K562 (cell line): Measurements from ENCODE around the gene C6orf89. TPM values are rescaled to one million over a fixed set of nuclear protein-coding genes. Genes with fewer than 3 reads are reported as not detected.
A peak's percentile ranks its signal among the peaks of the same experiment; 100 is the strongest.

Source experiments
- ASH1L ChIP-seq: fragments of 450-650 bp; IDR thresholded peaks from 2 replicates; pipeline ENCODE4 v1.6.1; 2018; ENCODE audit warnings: borderline replicate concordance, mild to moderate bottlenecking, low read depth; ENCODE audit not compliant: partially characterized antibody
- C11orf30 ChIP-seq: fragments of 450-650 bp; IDR thresholded peaks from 2 replicates; pipeline ENCODE4 v1.6.1; 2016; ENCODE audit warnings: low read depth, mild to moderate bottlenecking
- CHD2 ChIP-seq: IDR thresholded peaks from 2 replicates; pipeline ENCODE4 v1.6.1; 2011; ENCODE audit warnings: low read depth, low read length
- DIDO1 ChIP-seq: fragments of 450-650 bp; IDR thresholded peaks from 2 replicates; pipeline ENCODE4 v1.6.1; 2016; ENCODE audit warnings: low read depth, missing biosample characterization, missing genetic modification characterization
- EHMT2 ChIP-seq: fragments of 450-650 bp; IDR thresholded peaks from 2 replicates; pipeline ENCODE4 v1.6.1; 2018; ENCODE audit warnings: antibody characterized with exemption
- JUND ChIP-seq, 2 experiments: IDR thresholded peaks; 2 replicates in 1 of 2; 3 replicates in 1 of 2; pipeline ENCODE4 v1.6.1; 2011; ENCODE audit warnings: borderline replicate concordance in 2 of 2, low read depth in 2 of 2, low read length in 2 of 2, improper control_type of control experiment in 1 of 2, missing biosample characterization in 1 of 2, missing genetic modification characterization in 1 of 2, missing genetic modification reagents in 1 of 2
- MEIS2 ChIP-seq: fragments of 450-650 bp; IDR thresholded peaks from 2 replicates; pipeline ENCODE4 v1.6.1; 2014; ENCODE audit warnings: mild to moderate bottlenecking; ENCODE audit not compliant: partially characterized antibody
- NBN ChIP-seq: fragments of 450-650 bp; IDR thresholded peaks from 2 replicates; pipeline ENCODE4 v1.6.1; 2016; ENCODE audit warnings: low read depth, mild to moderate bottlenecking
- PCBP1 ChIP-seq: fragments of 200-400 bp; formaldehyde crosslinking; IDR thresholded peaks from 2 replicates; pipeline ENCODE4 v1.6.1; 2018; ENCODE audit warnings: mild to moderate bottlenecking, low read depth, low read length; ENCODE audit not compliant: poor library complexity, severe bottlenecking
- POLR3G ChIP-seq: IDR thresholded peaks from 2 replicates; pipeline ENCODE4 v1.6.1; 2011; ENCODE audit not compliant: insufficient read length, insufficient replicate concordance; ENCODE audit errors: extremely low read depth
- RBM22 ChIP-seq: fragments of 200-400 bp; formaldehyde crosslinking; IDR thresholded peaks from 2 replicates; pipeline ENCODE4 v1.6.1; 2018; ENCODE audit warnings: low read length, low read depth; ENCODE audit not compliant: poor library complexity, severe bottlenecking
- ZNF121 ChIP-seq: sonication (generic); formaldehyde crosslinking; conservative IDR thresholded peaks from 2 replicates; pipeline ENCODE4 v1.8.0; 2022; ENCODE audit warnings: missing genetic modification reagents
- ZNF444 ChIP-seq: fragments of 250-450 bp; sonication (Bioruptor Pico); IDR thresholded peaks from 2 replicates; pipeline ENCODE4 v1.4.0; 2020; ENCODE audit warnings: mild to moderate bottlenecking, moderate library complexity
- polyA plus RNA-seq, 8 experiments: library from polyadenylated mRNA; depleted of rRNA in 4 of 8; stranded (reverse) in 5 of 8; unstranded in 3 of 8; fragments of >200 nt; fragmentation: Nextera tagmentation in 2 of 8; fragmentation: Illumina TruSeq in 1 of 8; extraction: Ambion mirVana in 2 of 8; extraction: Trizol in 1 of 8; gene quantifications; 2 replicates each; pipeline versions ENCODE4 v1.2.1 to v1.2.3, GENCODE V29; 2011 to 2014; ENCODE audit warnings: inconsistent platforms in 1 of 8, missing spikeins in 1 of 8
- total RNA-seq, 7 experiments: library from RNA; depleted of rRNA in 6 of 7; stranded (reverse); fragments of >200 nt in 6 of 7; fragmentation: Illumina TruSeq in 2 of 7; extraction: Trizol in 2 of 7; gene quantifications; 2 replicates each; pipeline versions ENCODE4 v1.2.1 to v1.2.3, GENCODE V29; 2011 to 2021; ENCODE audit warnings: low replicate concordance in 1 of 7
- TF ChIP-seq, protein P1 (sequence below): fragments of 250-450 bp; sonication (Bioruptor Pico); IDR thresholded peaks from 2 replicates; pipeline ENCODE4 v1.8.0; 2022; ENCODE audit warnings: moderate library complexity, mild to moderate bottlenecking, inconsistent platforms
- TF ChIP-seq, protein P2 (sequence below): fragments of 450-650 bp; IDR thresholded peaks from 2 replicates; pipeline ENCODE4 v1.6.1; 2016; ENCODE audit warnings: mild to moderate bottlenecking, moderate library complexity

C6orf89 gene
- total and polyA plus RNA-seq, 9 of the 15 experiments (the other 6 are each of a cell fraction or from before 2014, with no cell fraction given): 35.2 to 111 (median 58.5) TPM

DNA sequence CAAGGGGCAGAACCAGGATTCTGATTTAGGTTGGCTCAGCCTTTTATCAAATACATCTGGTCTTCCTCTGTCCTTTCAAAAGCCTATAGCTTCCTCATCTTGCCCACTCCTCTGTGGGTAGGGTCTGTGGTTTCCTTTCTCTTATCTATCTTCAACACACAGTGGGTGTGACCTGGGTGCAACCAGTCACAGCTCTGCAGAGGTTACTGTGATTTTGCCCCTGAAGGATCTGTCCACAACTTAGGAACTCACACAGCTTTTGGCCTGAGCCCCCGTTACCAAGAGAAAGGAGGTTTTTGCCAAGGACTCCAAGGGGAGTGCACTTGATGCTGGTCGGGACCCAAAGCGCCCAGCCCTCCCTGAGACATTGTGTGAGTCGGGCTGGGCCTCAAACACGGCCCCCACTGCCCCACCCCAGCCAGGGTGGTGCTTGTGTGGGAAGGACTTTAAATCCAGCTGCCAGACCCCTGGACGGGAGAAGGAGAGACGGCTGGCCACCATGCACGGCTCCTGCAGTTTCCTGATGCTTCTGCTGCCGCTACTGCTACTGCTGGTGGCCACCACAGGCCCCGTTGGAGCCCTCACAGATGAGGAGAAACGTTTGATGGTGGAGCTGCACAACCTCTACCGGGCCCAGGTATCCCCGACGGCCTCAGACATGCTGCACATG is 68.6 kb downstream of the C6orf89 start, which contains the start of gene PI16 (continued):
- no peak for TF ChIP-seq RBM22
- TF ChIP-seq ZNF121 (CRISPR knock-in tag): no peak
- peak; percentile 86 for TF ChIP-seq JUND (IDR thresholded peaks at IDR 0.05; ENCODE audit: borderline replicate concordance, low read depth, low read length)
- peak; percentile 79; the same call in 1 of the 3 replicates for TF ChIP-seq JUND (tag; IDR thresholded peaks at IDR 0.05; ENCODE audit: borderline replicate concordance, low read depth, low read length)
- no peak for TF ChIP-seq POLR3G
- no peak for TF ChIP-seq ASH1L
- no peak for TF ChIP-seq CHD2
- TF ChIP-seq, protein P1, sequence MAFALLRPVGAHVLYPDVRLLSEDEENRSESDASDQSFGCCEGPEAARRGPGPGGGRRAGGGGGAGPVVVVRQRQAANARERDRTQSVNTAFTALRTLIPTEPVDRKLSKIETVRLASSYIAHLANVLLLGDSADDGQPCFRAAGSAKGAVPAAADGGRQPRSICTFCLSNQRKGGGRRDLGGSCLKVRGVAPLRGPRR (CRISPR knock-in tag): no peak
- TF ChIP-seq EHMT2: no peak
- no peak for TF ChIP-seq ZNF444 (CRISPR knock-in tag)
- peak; percentile 21; the same call in 1 of the 2 replicates for TF ChIP-seq DIDO1 (tag)
- TF ChIP-seq, protein P2, sequence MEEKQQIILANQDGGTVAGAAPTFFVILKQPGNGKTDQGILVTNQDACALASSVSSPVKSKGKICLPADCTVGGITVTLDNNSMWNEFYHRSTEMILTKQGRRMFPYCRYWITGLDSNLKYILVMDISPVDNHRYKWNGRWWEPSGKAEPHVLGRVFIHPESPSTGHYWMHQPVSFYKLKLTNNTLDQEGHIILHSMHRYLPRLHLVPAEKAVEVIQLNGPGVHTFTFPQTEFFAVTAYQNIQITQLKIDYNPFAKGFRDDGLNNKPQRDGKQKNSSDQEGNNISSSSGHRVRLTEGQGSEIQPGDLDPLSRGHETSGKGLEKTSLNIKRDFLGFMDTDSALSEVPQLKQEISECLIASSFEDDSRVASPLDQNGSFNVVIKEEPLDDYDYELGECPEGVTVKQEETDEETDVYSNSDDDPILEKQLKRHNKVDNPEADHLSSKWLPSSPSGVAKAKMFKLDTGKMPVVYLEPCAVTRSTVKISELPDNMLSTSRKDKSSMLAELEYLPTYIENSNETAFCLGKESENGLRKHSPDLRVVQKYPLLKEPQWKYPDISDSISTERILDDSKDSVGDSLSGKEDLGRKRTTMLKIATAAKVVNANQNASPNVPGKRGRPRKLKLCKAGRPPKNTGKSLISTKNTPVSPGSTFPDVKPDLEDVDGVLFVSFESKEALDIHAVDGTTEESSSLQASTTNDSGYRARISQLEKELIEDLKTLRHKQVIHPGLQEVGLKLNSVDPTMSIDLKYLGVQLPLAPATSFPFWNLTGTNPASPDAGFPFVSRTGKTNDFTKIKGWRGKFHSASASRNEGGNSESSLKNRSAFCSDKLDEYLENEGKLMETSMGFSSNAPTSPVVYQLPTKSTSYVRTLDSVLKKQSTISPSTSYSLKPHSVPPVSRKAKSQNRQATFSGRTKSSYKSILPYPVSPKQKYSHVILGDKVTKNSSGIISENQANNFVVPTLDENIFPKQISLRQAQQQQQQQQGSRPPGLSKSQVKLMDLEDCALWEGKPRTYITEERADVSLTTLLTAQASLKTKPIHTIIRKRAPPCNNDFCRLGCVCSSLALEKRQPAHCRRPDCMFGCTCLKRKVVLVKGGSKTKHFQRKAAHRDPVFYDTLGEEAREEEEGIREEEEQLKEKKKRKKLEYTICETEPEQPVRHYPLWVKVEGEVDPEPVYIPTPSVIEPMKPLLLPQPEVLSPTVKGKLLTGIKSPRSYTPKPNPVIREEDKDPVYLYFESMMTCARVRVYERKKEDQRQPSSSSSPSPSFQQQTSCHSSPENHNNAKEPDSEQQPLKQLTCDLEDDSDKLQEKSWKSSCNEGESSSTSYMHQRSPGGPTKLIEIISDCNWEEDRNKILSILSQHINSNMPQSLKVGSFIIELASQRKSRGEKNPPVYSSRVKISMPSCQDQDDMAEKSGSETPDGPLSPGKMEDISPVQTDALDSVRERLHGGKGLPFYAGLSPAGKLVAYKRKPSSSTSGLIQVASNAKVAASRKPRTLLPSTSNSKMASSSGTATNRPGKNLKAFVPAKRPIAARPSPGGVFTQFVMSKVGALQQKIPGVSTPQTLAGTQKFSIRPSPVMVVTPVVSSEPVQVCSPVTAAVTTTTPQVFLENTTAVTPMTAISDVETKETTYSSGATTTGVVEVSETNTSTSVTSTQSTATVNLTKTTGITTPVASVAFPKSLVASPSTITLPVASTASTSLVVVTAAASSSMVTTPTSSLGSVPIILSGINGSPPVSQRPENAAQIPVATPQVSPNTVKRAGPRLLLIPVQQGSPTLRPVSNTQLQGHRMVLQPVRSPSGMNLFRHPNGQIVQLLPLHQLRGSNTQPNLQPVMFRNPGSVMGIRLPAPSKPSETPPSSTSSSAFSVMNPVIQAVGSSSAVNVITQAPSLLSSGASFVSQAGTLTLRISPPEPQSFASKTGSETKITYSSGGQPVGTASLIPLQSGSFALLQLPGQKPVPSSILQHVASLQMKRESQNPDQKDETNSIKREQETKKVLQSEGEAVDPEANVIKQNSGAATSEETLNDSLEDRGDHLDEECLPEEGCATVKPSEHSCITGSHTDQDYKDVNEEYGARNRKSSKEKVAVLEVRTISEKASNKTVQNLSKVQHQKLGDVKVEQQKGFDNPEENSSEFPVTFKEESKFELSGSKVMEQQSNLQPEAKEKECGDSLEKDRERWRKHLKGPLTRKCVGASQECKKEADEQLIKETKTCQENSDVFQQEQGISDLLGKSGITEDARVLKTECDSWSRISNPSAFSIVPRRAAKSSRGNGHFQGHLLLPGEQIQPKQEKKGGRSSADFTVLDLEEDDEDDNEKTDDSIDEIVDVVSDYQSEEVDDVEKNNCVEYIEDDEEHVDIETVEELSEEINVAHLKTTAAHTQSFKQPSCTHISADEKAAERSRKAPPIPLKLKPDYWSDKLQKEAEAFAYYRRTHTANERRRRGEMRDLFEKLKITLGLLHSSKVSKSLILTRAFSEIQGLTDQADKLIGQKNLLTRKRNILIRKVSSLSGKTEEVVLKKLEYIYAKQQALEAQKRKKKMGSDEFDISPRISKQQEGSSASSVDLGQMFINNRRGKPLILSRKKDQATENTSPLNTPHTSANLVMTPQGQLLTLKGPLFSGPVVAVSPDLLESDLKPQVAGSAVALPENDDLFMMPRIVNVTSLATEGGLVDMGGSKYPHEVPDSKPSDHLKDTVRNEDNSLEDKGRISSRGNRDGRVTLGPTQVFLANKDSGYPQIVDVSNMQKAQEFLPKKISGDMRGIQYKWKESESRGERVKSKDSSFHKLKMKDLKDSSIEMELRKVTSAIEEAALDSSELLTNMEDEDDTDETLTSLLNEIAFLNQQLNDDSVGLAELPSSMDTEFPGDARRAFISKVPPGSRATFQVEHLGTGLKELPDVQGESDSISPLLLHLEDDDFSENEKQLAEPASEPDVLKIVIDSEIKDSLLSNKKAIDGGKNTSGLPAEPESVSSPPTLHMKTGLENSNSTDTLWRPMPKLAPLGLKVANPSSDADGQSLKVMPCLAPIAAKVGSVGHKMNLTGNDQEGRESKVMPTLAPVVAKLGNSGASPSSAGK: no peak
- no peak for TF ChIP-seq PCBP1
- TF ChIP-seq MEIS2: peak; percentile 85
- TF ChIP-seq NBN: peak; percentile 72; the same call in 1 of the 2 replicates
- no peak for TF ChIP-seq C11orf30
